Fibroblast of pulmonary artery (primary cell): ENCODE data around the gene UBTF.

Source experiments
- DNase-seq: peaks from one replicate; pipeline ENCODE4 v3.0.0-alpha.2; 2010; ENCODE audit warnings: low read depth
- H3K4me3 ChIP-seq: replicated peaks from 2 replicates; pipeline ENCODE4 v1.5.1; 2011; ENCODE audit warnings: low read depth, mild to moderate bottlenecking, control low read depth, low read length, moderate library complexity
- TF ChIP-seq, protein P1 (sequence below): IDR thresholded peaks from 2 replicates; pipeline ENCODE4 v1.5.1; 2011; ENCODE audit warnings: mild to moderate bottlenecking, control low read depth, low read length, inconsistent platforms; ENCODE audit errors: missing control alignments

UBTF gene, protein sequence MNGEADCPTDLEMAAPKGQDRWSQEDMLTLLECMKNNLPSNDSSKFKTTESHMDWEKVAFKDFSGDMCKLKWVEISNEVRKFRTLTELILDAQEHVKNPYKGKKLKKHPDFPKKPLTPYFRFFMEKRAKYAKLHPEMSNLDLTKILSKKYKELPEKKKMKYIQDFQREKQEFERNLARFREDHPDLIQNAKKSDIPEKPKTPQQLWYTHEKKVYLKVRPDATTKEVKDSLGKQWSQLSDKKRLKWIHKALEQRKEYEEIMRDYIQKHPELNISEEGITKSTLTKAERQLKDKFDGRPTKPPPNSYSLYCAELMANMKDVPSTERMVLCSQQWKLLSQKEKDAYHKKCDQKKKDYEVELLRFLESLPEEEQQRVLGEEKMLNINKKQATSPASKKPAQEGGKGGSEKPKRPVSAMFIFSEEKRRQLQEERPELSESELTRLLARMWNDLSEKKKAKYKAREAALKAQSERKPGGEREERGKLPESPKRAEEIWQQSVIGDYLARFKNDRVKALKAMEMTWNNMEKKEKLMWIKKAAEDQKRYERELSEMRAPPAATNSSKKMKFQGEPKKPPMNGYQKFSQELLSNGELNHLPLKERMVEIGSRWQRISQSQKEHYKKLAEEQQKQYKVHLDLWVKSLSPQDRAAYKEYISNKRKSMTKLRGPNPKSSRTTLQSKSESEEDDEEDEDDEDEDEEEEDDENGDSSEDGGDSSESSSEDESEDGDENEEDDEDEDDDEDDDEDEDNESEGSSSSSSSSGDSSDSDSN

DNA sequence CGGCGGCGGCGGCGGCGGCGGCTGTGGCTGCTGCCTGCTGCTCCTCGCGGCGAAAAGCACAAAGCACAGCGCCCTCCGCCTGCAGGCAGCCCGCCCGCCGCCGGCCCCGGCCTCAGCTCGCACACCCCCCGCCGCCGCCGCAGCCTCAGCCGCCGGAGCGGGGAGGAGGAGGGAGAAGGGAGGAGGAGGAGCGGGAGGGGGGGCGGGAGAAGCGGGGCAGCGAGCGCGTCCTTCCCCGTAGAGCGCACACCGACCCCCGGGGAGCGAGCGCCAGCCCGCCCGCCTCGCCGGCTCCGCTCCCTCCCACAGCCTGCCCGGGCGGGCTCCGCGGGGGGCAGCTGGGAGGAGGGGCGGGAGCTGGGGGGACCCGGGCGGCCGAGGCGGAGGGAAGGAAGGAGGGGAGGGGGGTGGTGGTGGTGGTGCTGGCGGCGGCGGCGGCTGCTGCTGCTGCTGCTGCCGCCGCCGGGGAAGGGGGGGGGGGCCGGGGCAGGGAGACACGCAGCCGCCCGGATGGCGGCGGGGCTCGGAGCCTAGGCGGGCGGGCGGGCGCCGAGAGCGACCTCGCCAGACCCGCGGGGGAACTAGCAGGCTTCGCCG, at the start of gene UBTF:
Gene UBTF (minus strand): TSS at position 60 of the 597 bp plus-strand sequence. CDS start 1,446 bp downstream, outside the sequence.
- TF ChIP-seq, protein P1, sequence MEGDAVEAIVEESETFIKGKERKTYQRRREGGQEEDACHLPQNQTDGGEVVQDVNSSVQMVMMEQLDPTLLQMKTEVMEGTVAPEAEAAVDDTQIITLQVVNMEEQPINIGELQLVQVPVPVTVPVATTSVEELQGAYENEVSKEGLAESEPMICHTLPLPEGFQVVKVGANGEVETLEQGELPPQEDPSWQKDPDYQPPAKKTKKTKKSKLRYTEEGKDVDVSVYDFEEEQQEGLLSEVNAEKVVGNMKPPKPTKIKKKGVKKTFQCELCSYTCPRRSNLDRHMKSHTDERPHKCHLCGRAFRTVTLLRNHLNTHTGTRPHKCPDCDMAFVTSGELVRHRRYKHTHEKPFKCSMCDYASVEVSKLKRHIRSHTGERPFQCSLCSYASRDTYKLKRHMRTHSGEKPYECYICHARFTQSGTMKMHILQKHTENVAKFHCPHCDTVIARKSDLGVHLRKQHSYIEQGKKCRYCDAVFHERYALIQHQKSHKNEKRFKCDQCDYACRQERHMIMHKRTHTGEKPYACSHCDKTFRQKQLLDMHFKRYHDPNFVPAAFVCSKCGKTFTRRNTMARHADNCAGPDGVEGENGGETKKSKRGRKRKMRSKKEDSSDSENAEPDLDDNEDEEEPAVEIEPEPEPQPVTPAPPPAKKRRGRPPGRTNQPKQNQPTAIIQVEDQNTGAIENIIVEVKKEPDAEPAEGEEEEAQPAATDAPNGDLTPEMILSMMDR, result no peak
- peak within 1 kb of the TSS; percentile 83 for H3K4me3 ChIP-seq
- DNase-seq, result peak; percentile 56

DNA sequence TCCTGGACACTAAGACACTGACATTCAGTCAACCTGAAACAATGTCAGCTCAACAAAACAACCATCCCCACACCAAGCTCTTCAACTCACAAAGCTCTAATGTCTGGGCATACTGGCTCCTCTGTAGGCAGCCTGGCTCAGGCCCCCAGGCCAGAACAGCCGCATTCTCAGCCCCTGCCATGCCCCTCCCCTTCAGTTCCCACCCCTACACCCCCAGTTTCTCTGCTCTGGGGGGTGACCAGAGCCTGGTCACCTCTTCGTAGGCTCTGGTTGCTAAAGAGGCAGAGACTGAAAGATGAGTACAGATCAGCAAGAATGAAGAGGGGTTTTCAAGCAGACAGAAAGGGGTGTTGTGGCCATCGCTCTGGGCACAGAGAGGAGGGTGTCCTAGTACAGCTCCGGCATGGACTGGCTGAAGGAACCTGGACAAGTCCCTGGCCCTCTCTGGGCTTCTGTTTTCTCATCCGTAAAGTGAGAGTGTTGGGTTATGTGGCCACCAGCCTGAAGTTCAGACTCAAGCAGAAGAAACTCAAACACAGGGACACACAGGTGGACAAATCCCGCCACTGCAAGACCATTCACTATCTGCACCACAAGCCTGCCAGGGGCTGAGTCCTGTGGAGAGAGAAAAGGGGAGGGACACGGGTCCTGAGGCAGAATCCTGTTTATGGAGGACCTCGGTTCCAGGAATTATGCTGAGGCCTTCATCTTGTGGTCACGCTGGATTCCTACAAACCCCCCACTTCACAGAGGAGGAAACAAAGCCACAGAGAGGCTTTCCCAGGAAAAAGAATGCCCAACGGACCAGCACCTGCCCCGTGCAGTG, 49.4 kb upstream of the UBTF start:
- H3K4me3 ChIP-seq, result no peak overlapping the region
- TF ChIP-seq, protein P1, result no peak
- DNase-seq, result no peak

DNA sequence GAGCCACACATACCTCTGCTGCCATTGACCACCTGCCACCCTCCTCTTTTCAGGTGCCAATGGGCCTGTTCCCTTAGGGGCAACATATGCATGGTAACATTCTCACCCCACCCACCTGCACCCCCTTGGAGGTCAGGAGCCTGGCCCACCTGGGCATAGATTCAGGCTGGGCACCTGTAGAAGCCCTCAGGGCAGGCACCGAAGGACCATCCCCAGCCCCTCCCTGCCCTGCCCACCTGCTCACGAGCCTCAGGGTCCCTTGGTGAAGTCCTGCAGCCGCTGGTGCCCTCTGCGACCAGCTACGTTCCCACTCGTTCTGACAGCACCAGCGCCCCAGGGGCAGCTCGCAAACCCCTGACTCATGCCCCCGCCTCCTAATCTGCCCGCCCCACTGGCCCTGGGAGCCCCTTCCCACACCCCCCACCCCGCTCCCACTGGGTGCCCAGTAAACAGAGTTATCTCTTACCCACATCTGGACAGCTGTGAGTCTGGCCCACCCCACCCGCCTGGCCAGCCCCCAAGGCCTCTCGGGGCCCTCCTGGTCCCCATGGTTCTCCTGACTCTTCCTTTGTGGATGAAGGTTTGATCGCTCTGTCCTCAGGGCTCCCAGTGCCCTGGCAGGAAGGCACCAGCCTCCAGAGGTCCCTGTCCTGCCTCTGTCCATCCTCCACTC, 48.5 kb upstream of the UBTF start, which contains the start of gene SLC4A1:
Gene SLC4A1 (minus strand): TSS at position 318 of the 673 bp plus-strand sequence. CDS start 5,269 bp downstream, outside the sequence.
- TF ChIP-seq, protein P1, result no peak
- no peak for DNase-seq
- H3K4me3 ChIP-seq, result no peak within 1 kb of the TSS

DNA sequence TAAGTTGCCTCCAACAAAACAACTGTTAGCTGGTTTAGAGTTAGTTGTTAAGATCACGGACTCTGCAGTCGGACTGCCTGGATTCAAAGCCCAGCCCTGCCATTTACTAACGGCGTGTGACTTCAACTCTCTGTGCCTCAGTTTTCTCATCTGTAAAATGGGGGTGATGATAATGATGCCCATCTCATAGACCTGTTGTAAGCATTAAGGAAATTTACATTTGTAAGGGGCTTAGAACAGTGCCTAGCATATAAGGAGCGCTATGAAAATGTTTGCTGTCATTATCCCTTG, 47.6 kb upstream of the UBTF start:
- TF ChIP-seq, protein P1, result no peak
- H3K4me3 ChIP-seq, result no peak overlapping the region
- DNase-seq, result no peak

DNA sequence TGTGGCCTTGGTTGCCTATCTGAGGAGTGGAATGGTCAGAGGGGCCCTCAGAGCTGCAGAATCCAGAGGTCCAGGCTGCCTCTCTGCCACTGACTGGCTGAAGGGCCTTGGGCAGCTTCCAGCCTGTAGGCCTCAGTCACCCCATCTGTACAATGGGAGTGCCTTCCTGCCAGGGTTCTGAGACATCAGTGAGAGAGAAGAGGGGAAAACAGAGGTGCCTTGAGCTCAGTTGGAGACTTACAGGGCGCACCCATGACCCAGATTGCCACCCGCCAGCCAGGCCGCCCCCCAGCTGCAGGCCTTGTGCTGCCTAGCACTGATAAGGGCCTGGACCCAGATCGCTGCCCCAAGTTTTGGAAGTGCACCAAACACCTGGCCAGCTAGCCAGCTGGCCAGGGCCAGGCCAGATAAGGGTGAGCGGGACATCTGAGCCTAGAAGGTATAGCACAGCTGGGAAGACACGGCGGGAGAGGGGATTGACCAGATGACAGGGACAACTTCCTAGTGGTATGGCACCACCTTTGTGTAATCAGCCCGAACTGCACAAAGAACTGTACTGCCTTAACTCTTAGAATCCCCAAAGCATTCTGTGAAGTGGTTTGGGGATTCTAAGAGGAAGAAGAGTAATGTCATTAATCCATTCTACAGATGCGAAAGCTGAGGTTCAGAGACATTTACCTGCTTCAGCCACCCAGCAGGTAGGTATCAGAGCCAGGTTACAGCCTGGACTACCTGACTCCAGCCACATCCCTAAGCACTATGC, 47.1 kb upstream of the UBTF start:
- TF ChIP-seq, protein P1, result no peak
- no peak overlapping the region for H3K4me3 ChIP-seq
- peak; percentile 7 for DNase-seq
